OCI-LY7 (cell line): Measurements from ENCODE around the gene EBF3.

Experiments used
- CTCF ChIP-seq: fragments of 200-600 bp; sonication (generic); conservative IDR thresholded peaks from 2 replicates; pipeline ENCODE4 v1.5.1; 2014; ENCODE audit warnings: mild to moderate bottlenecking, antibody characterized with exemption, low read length, moderate library complexity, mixed read lengths
- EZH2phosphoT487 ChIP-seq: fragments of 200-600 bp; sonication (generic); IDR thresholded peaks from 2 replicates; pipeline ENCODE4 v1.6.1; 2018; ENCODE audit warnings: low read depth, borderline replicate concordance, mild to moderate bottlenecking, mixed run types, antibody characterized with exemption, low read length, moderate library complexity, mixed read lengths

- TF ChIP-seq CTCF (no peak), EZH2phosphoT487 (no peak)
Observed at GRCh38 chr10:129945526-129945925, 18.5 kb downstream of the EBF3 start.
